BLaER1 treated with 17β-estradiol and CSF1 and Interleukin-3, amounts not matched to agents 10 nM and 100 nM (cell line): ENCODE measurements around the gene TSR1.

Source experiments
- H3K27ac ChIP-seq, 11 experiments: shearing (Covaris generic); formaldehyde crosslinking; 2 replicates each; pipeline ENCODE4 v1.8.1; 2022
- H3K27me3 ChIP-seq, 11 experiments: shearing (Covaris generic); formaldehyde crosslinking; 2 replicates each; pipeline ENCODE4 v1.8.1; 2022
- H3K36me3 ChIP-seq, 11 experiments: shearing (Covaris generic); formaldehyde crosslinking; 2 replicates each; pipeline ENCODE4 v1.8.1; 2022
- H3K4me1 ChIP-seq, 10 experiments: shearing (Covaris generic); formaldehyde crosslinking; 2 replicates each; pipeline ENCODE4 v1.8.1; 2022
- H3K4me2 ChIP-seq, 11 experiments: shearing (Covaris generic); formaldehyde crosslinking; 2 replicates each; pipeline ENCODE4 v1.8.1; 2022
- H3K4me3 ChIP-seq, 10 experiments: shearing (Covaris generic); formaldehyde crosslinking; 2 replicates each; pipeline ENCODE4 v1.8.1; 2022
- H3K9ac ChIP-seq, 11 experiments: shearing (Covaris generic); formaldehyde crosslinking; 2 replicates each; pipeline ENCODE4 v1.8.1; 2022
- H3K9me3 ChIP-seq, 11 experiments: shearing (Covaris generic); formaldehyde crosslinking; replicated peaks in 1 of 11; 2 replicates each; pipeline ENCODE4 v1.8.1; 2022
- H4K20me1 ChIP-seq, 11 experiments: shearing (Covaris generic); formaldehyde crosslinking; 2 replicates each; pipeline ENCODE4 v1.8.1; 2022
- Cebpa-rat ChIP-seq, 11 experiments: shearing (Covaris generic); IDR thresholded peaks; 2 replicates each; pipeline ENCODE4 v1.8.1; 2022

TSR1 gene

GRCh38 chr17:2336215-2336851, at the start of gene TSR1:
Gene TSR1, minus strand, starts transcription at chr17:2336457. Its CDS starts 30 bp downstream, at chr17:2336427.
- peak within 1 kb of the TSS; percentile 92 to 100 (median 98) for H3K4me2 ChIP-seq
- peak within 1 kb of the TSS; percentile 77 to 92 (median 86); a peak in 21 of 22 replicates for H3K27ac ChIP-seq
- peaks cover 0 to 62% (median 47%) of the 10 kb centered on the region in 11 experiments; a peak in 18 of 22 replicates for H4K20me1 ChIP-seq
- no peaks in the 10 kb centered on the region for H3K9me3 ChIP-seq
- TF ChIP-seq Cebpa-rat (IDR thresholded peaks at IDR 0.05) = no peak
- no peaks in the 10 kb centered on the region for H3K27me3 ChIP-seq
- peak within 1 kb of the TSS; percentile 84 to 99 (median 93) for H3K4me3 ChIP-seq
- H3K4me1 ChIP-seq = peaks cover 24 to 42% (median 37%) of the 10 kb centered on the region in 10 experiments
- H3K36me3 ChIP-seq = peaks cover 41 to 51% (median 47%) of the 10 kb centered on the region in 11 experiments
- peak within 1 kb of the TSS; percentile 81 to 95 (median 91) for H3K9ac ChIP-seq

- peak overlapping the region in 6 of 11 experiments; percentile 9 to 39 (median 18); a peak in 4 of 22 replicates for H3K4me2 ChIP-seq
- peaks cover 12 to 89% (median 55%) of the 10 kb centered on the region in 10 experiments for H3K4me1 ChIP-seq
- no peak overlapping the region for H3K4me3 ChIP-seq
- no peaks in the 10 kb centered on the region for H3K9me3 ChIP-seq
- no peak for TF ChIP-seq Cebpa-rat (IDR thresholded peaks at IDR 0.05)
- H3K27ac ChIP-seq = peak overlapping the region in 10 of 11 experiments; percentile 9 to 52 (median 40); a peak in 13 of 22 replicates
- H3K36me3 ChIP-seq = peaks cover 40 to 80% (median 58%) of the 10 kb centered on the region in 11 experiments
- H3K9ac ChIP-seq = peak overlapping the region in 10 of 11 experiments; percentile 23 to 72 (median 41); a peak in 14 of 22 replicates
- H4K20me1 ChIP-seq = peaks cover 0 to 38% (median 3%) of the 10 kb centered on the region in 11 experiments; a peak in 8 of 22 replicates
- no peaks in the 10 kb centered on the region for H3K27me3 ChIP-seq
These were observed 49.3 kb upstream of the TSR1 start for GRCh38 chr17:2385240-2386210.

GRCh38 chr17:2384439-2385127, 48.3 kb upstream of the TSR1 start:
- H3K27me3 ChIP-seq = no peaks in the 10 kb centered on the region
- peaks cover 6 to 83% (median 47%) of the 10 kb centered on the region in 10 experiments; a peak in 19 of 20 replicates for H3K4me1 ChIP-seq
- no peaks in the 10 kb centered on the region for H3K9me3 ChIP-seq
- peak overlapping the region in 6 of 11 experiments; percentile 14 to 73 (median 34); a peak in 6 of 22 replicates for H3K27ac ChIP-seq
- H3K9ac ChIP-seq = peak overlapping the region in 7 of 11 experiments; percentile 22 to 72 (median 42); a peak in 10 of 22 replicates
- peaks cover 46 to 80% (median 65%) of the 10 kb centered on the region in 11 experiments for H3K36me3 ChIP-seq
- no peak overlapping the region for H3K4me3 ChIP-seq
- TF ChIP-seq Cebpa-rat (IDR thresholded peaks at IDR 0.05) = no peak
- no peak overlapping the region for H3K4me2 ChIP-seq
- H4K20me1 ChIP-seq = peaks cover 0 to 38% (median 3%) of the 10 kb centered on the region in 11 experiments; a peak in 8 of 22 replicates

GRCh38 chr17:2383628-2384167, 47.4 kb upstream of the TSR1 start:
- peaks cover 0 to 34% (median 3%) of the 10 kb centered on the region in 11 experiments; a peak in 8 of 22 replicates for H4K20me1 ChIP-seq
- H3K4me3 ChIP-seq = no peak overlapping the region
- no peak for TF ChIP-seq Cebpa-rat (IDR thresholded peaks at IDR 0.05)
- peaks cover 55 to 83% (median 67%) of the 10 kb centered on the region in 11 experiments for H3K36me3 ChIP-seq
- H3K4me1 ChIP-seq = peaks cover 6 to 74% (median 42%) of the 10 kb centered on the region in 10 experiments; a peak in 19 of 20 replicates
- H3K4me2 ChIP-seq = peak overlapping the region in 7 of 11 experiments; percentile 44 to 76 (median 53); a peak in 9 of 22 replicates
- no peaks in the 10 kb centered on the region for H3K9me3 ChIP-seq
- H3K27me3 ChIP-seq = no peaks in the 10 kb centered on the region
- peak overlapping the region in 10 of 11 experiments; percentile 35 to 73 (median 62); a peak in 19 of 22 replicates for H3K27ac ChIP-seq
- peak overlapping the region; percentile 19 to 72 (median 55); a peak in 19 of 22 replicates for H3K9ac ChIP-seq

- Histone ChIP-seq H3K4me2 (no peak overlapping the region), H3K27ac (peak overlapping the region in 6 of 11 experiments; percentile 30 to 73 (median 43); a peak in 11 of 22 replicates), H3K4me1 (peaks cover 6 to 54% (median 24%) of the 10 kb centered on the region in 10 experiments; a peak in 18 of 20 replicates), H4K20me1 (peaks cover 0 to 29% (median 0%) of the 10 kb centered on the region in 11 experiments; a peak in 6 of 22 replicates), H3K9ac (peak overlapping the region in 10 of 11 experiments; percentile 3 to 52 (median 41); a peak in 10 of 22 replicates), H3K27me3 (no peaks in the 10 kb centered on the region), H3K9me3 (no peaks in the 10 kb centered on the region), H3K4me3 (no peak overlapping the region), H3K36me3 (peaks cover 49 to 84% (median 65%) of the 10 kb centered on the region in 11 experiments)
- TF ChIP-seq Cebpa-rat (IDR thresholded peaks at IDR 0.05) = no peak
These were observed 44.8 kb upstream of the TSR1 start for GRCh38 chr17:2380950-2381649.

- Histone ChIP-seq H3K27ac (peak overlapping the region in 6 of 11 experiments; percentile 30 to 73 (median 43); a peak in 11 of 22 replicates), H3K4me2 (no peak overlapping the region), H3K9me3 (no peaks in the 10 kb centered on the region), H4K20me1 (peaks cover 0 to 22% (median 0%) of the 10 kb centered on the region in 11 experiments; a peak in 6 of 22 replicates), H3K4me1 (peaks cover 6 to 47% (median 18%) of the 10 kb centered on the region in 10 experiments; a peak in 18 of 20 replicates), H3K27me3 (no peaks in the 10 kb centered on the region), H3K9ac (peak overlapping the region in 10 of 11 experiments; percentile 3 to 52 (median 36); a peak in 10 of 22 replicates), H3K36me3 (peaks cover 49 to 84% (median 65%) of the 10 kb centered on the region in 11 experiments), H3K4me3 (no peak overlapping the region)
- no peak for TF ChIP-seq Cebpa-rat (IDR thresholded peaks at IDR 0.05)
These were observed 44.1 kb upstream of the TSR1 start for GRCh38 chr17:2380226-2380922.
